Stomach (tissue), 9 donors: ENCODE measurements around the gene TRIP13. TPM values are rescaled to one million over a fixed set of nuclear protein-coding genes. Genes with fewer than 3 reads are reported as not detected.
"Not testable (repeated sequence)": the region's sequence is repeated elsewhere in the genome, so short reads cannot be mapped to it uniquely, and the experiment has no call there.

Experiments used
- DNase-seq, 2 donors: peaks; one replicate each; pipeline versions ENCODE4 v3.0.0 to v3.0.0-alpha.2; 2013 to 2019
- H3K27ac ChIP-seq, 5 donors: fragments of 200-600 bp in 4 of 5; sonication (generic) in 4 of 5; one replicate each; pipeline ENCODE4 v1.5.1; 2013 to 2019; ENCODE audit warnings: mild to moderate bottlenecking in 1 of 5, moderate library complexity in 1 of 5
- H3K27me3 ChIP-seq, 3 donors: fragments of 200-600 bp; sonication (generic); one replicate each; pipeline ENCODE4 v1.5.1; 2017 to 2019; ENCODE audit warnings: mixed run types in 1 of 3
- H3K36me3 ChIP-seq, 4 donors: fragments of 200-600 bp; sonication (generic); 1 replicate in 3 of 4; 2 replicates in 1 of 4; pipeline ENCODE4 v1.5.1; 2016 to 2019
- H3K4me1 ChIP-seq, 4 donors: fragments of 200-600 bp; sonication (generic); one replicate each; pipeline ENCODE4 v1.5.1; 2016 to 2019
- H3K4me3 ChIP-seq, 4 donors: fragments of 200-600 bp; sonication (generic) in 3 of 4; one replicate each; pipeline ENCODE4 v1.5.1; 2016 to 2019; ENCODE audit warnings: mild to moderate bottlenecking in 1 of 4
- H3K9me3 ChIP-seq, 4 donors: fragments of 200-600 bp; sonication (generic); one replicate each; pipeline ENCODE4 v1.5.1; 2016 to 2019
- CTCF ChIP-seq, 7 experiments: fragments of 450-650 bp in 4 of 7; fragments of 200-600 bp in 3 of 7; sonication (generic) in 3 of 7; IDR thresholded peaks; one replicate each; pipeline ENCODE4 v1.5.1; 2016 to 2019; ENCODE audit warnings: antibody characterized with exemption in 7 of 7, control low read depth in 2 of 7, mild to moderate bottlenecking in 1 of 7
- EP300 ChIP-seq: sonication (generic); formaldehyde crosslinking; IDR thresholded peaks from one replicate; pipeline ENCODE4 v1.6.1; 2017; ENCODE audit warnings: antibody characterized with exemption
- POLR2A ChIP-seq, 4 donors: fragments of 450-650 bp; IDR thresholded peaks; one replicate each; pipeline ENCODE4 v1.6.1; 2016; ENCODE audit warnings: antibody characterized with exemption in 4 of 4, control low read depth in 2 of 4, mild to moderate bottlenecking in 1 of 4, moderate library complexity in 1 of 4
- POLR2AphosphoS5 ChIP-seq, 3 donors: sonication (generic); formaldehyde crosslinking; IDR thresholded peaks; one replicate each; pipeline ENCODE4 v1.6.1; 2016; ENCODE audit warnings: antibody characterized with exemption in 3 of 3
- WGBS, 5 donors: extraction: QIAGEN DNeasy Blood & Tissue Kit in 3 of 5; methylation state at CpG; one replicate each; pipeline versions ENCODE4 v1.1.5 to v1.1.7; 2013 to 2018; 5-methylcytosine and 5-hydroxymethylcytosine counted together
- intact Hi-C: fragments of 100-400 bp; cut with DNase I; formaldehyde crosslinking; loops from one replicate; pipeline ENCODE4 v1.15.1; 2023; ENCODE audit warnings: low total_unique reads
- polyA plus RNA-seq, 3 donors: library from polyadenylated mRNA; stranded (reverse); fragments of 200-250 nt; gene quantifications; one replicate each; pipeline ENCODE4 v1.2.3, GENCODE V29; 2013
- total RNA-seq, 5 donors: library from RNA; depleted of rRNA; stranded (reverse); fragments of >200 nt; gene quantifications; one replicate each; pipeline versions ENCODE4 v1.1.0 to v1.2.3, GENCODE V29; 2014 to 2016
- donor health status: healthy with polysubstance abuse.
- donor health status: Bipolar disorder and iron deficiency.
- donor health status: healthy.

TRIP13 gene
- total and polyA plus RNA-seq, 8 donors, result 0.58 to 10.4 (median 3.5) TPM; not detected in 1

GRCh38 chr5:923281-923873 lies 30.7 kb downstream of the TRIP13 start:
- H3K4me1 ChIP-seq, result peaks cover 9 to 17% (median 16%) of the 10 kb centered on the region in 4 donors
- DNase-seq, result peak; percentile 84 to 93
- TF ChIP-seq POLR2A (IDR thresholded peaks at IDR 0.05) (no peak), POLR2AphosphoS5 (IDR thresholded peaks at IDR 0.05) (peak in 1 of 3 donors; percentile 56), EP300 (no peak), CTCF (IDR thresholded peaks at IDR 0.05) (peak in 5 of 7 experiments; percentile 70 to 83 (median 77))
- no peaks in the 10 kb centered on the region for H3K36me3 ChIP-seq
- no peaks in the 10 kb centered on the region for H3K9me3 ChIP-seq
- H3K4me3 ChIP-seq, result no peak overlapping the region
- H3K27ac ChIP-seq, result no peak overlapping the region
- WGBS, 5 donors, result 16 to 28% (median 18%) methylated on average over 12 to 17 of the region's 17 CpGs
- intact Hi-C loops, result loop anchor here (10.0 kb wide), 1 partner anchor 241 kb away; no protein-coding TSS in a partner anchor
- peaks cover 0 to 41% (median 16%) of the 10 kb centered on the region in 3 donors for H3K27me3 ChIP-seq

- peaks cover 0 to 46% (median 16%) of the 10 kb centered on the region in 3 donors for H3K27me3 ChIP-seq
These were observed 33.9 kb downstream of the TRIP13 start for GRCh38 chr5:926417-927171.

GRCh38 chr5:927172-928015 lies 34.7 kb downstream of the TRIP13 start:
- intact Hi-C loops, result loop anchor here (10.0 kb wide), 1 partner anchor 237 kb away; no protein-coding TSS in a partner anchor
- peaks cover 0 to 46% (median 16%) of the 10 kb centered on the region in 3 donors for H3K27me3 ChIP-seq
- H3K9me3 ChIP-seq, result no peaks in the 10 kb centered on the region
- H3K36me3 ChIP-seq, result no peaks in the 10 kb centered on the region
- 76 to 92% (median 78%) methylated on average over 17 to 30 of the region's 30 CpGs for WGBS, 5 donors
- peaks cover 9 to 17% (median 16%) of the 10 kb centered on the region in 4 donors for H3K4me1 ChIP-seq
- no peak for DNase-seq
- H3K4me3 ChIP-seq, result peak overlapping the region; percentile 26 to 43 (median 34)
- H3K27ac ChIP-seq, result no peak overlapping the region
- TF ChIP-seq EP300 (no peak), POLR2AphosphoS5 (IDR thresholded peaks at IDR 0.05) (no peak), POLR2A (IDR thresholded peaks at IDR 0.05) (no peak), CTCF (IDR thresholded peaks at IDR 0.05) (no peak)

More at GRCh38 chr5:926417-927171, 33.9 kb downstream of the TRIP13 start:
- peak in 1 of 2 donors; percentile 83 for DNase-seq
- Histone ChIP-seq H3K4me3 (peak overlapping the region; percentile 26 to 43 (median 34)), H3K36me3 (no peaks in the 10 kb centered on the region), H3K9me3 (no peaks in the 10 kb centered on the region), H3K27ac (peak overlapping the region in 1 of 5 donors; percentile 38), H3K4me1 (peaks cover 9 to 17% (median 16%) of the 10 kb centered on the region in 4 donors)
- peak in 1 of 7 experiments; percentile 38 for TF ChIP-seq CTCF (IDR thresholded peaks at IDR 0.05)
- TF ChIP-seq POLR2AphosphoS5 (IDR thresholded peaks at IDR 0.05), result no peak
- no peak for TF ChIP-seq POLR2A (IDR thresholded peaks at IDR 0.05)
- no peak for TF ChIP-seq EP300
- WGBS, 5 donors, result 5 to 10% (median 7%) methylated on average over 36 to 65 of the region's 65 CpGs
- intact Hi-C loops, result loop anchor here (10.0 kb wide), 1 partner anchor 238 kb away; no protein-coding TSS in a partner anchor

GRCh38 chr5:929182-929581 lies 36.5 kb downstream of the TRIP13 start:
- DNase-seq, H3K36me3 ChIP-seq, H3K4me3 ChIP-seq, H3K9me3 ChIP-seq, H3K27ac ChIP-seq: not testable (repeated sequence)
- Histone ChIP-seq H3K4me1 (peaks cover 9 to 13% (median 11%) of the 10 kb centered on the region in 4 donors), H3K27me3 (peaks cover 0 to 37% (median 16%) of the 10 kb centered on the region in 3 donors)
- intact Hi-C loops, result loop anchor here (10.0 kb wide), 1 partner anchor 236 kb away; no protein-coding TSS in a partner anchor
